ENCODE results near the gene RAB9B. TPM values are rescaled to one million over a fixed set of nuclear protein-coding genes. Genes with fewer than 3 reads are reported as not detected.

The RAB9B gene
- total RNA-seq, 1 experiment from 2014 or later: 0.05 TPM

DNA sequence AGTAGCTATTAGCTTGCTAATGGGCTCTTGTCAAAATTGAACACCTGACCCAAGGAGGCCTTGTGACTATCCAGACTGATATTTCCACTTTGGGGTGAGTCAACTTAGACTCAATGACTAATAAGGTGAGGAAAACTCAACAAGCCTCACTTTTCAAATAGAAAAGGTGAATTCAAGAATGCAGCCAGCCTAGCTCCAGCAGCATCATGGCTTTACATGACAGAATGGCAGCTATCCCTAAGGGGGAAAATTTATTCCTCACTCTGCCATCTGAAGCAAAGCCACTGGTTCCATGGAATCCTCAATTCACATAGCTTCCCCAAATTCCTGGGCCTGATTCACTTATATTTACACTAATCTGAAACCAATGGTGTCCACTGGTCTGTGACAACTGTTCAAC, 29.1 kb upstream of the RAB9B start:
- Histone ChIP-seq H4K20me1 (ENCODE audit: insufficient read depth) (no peaks in the 10 kb centered on the region), H3K79me2 (ENCODE audit: insufficient read depth, low read length) (no peaks in the 10 kb centered on the region), H3K4me1 (ENCODE audit: control insufficient read depth in 1 of 2, insufficient read depth in 2 of 2, low read length in 2 of 2) (no peaks in the 10 kb centered on the region), H3K27me3 (ENCODE audit: insufficient read depth, low read length) (no peaks in the 10 kb centered on the region), H3K9ac (ENCODE audit: low read length) (no peak overlapping the region), H2AFZ (ENCODE audit: low read depth, low read length, poor library complexity, severe bottlenecking) (no peak overlapping the region), H3K36me3 (ENCODE audit: control insufficient read depth in 1 of 2, insufficient read depth in 2 of 2, low read length in 2 of 2) (no peaks in the 10 kb centered on the region), H3K27ac (ENCODE audit: low read depth, low read length) (no peak overlapping the region), H3K9me3 (ENCODE audit: control insufficient read depth in 1 of 2, insufficient read depth in 1 of 2, low read depth in 1 of 2, low read length in 2 of 2) (no peaks in the 10 kb centered on the region), H3K4me2 (ENCODE audit: low read length) (no peak overlapping the region), H3K4me3 (replicated peaks in 1 of 2; ENCODE audit: low read depth in 1 of 2, low read length in 2 of 2) (no peak overlapping the region), H3K9me2 (ENCODE audit: insufficient read depth) (no peaks in the 10 kb centered on the region)
- POLR2A ChIA-PET: no interaction called here
- RAD21 ChIA-PET (ENCODE audit: low non-redundant PET in 1 of 2, low total read pairs in 2 of 2, uncharacterized antibody in 2 of 2, unreplicated experiment in 2 of 2): no interaction called here
- DNase-seq (ENCODE audit: low read depth, low spot score) (no peak), ATAC-seq (no peak)
- no peak for TF ChIP-seq POLR2A (IDR thresholded peaks at IDR 0.05; ENCODE audit: borderline replicate concordance, extremely low read depth, insufficient read depth, insufficient read length)
- no peak for TF ChIP-seq ZNF274 (IDR thresholded peaks at IDR 0.05; ENCODE audit: low read depth, low read length)
- TF ChIP-seq CBX3 (IDR thresholded peaks at IDR 0.05; ENCODE audit: low read depth): no peak
- no peak for TF ChIP-seq ELF1 (IDR thresholded peaks at IDR 0.05; ENCODE audit: borderline replicate concordance, low read depth)
- TF ChIP-seq, protein P1, sequence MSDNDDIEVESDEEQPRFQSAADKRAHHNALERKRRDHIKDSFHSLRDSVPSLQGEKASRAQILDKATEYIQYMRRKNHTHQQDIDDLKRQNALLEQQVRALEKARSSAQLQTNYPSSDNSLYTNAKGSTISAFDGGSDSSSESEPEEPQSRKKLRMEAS (IDR thresholded peaks at IDR 0.05): no peak
- no peak for TF ChIP-seq SP1 (IDR thresholded peaks at IDR 0.05; ENCODE audit: low read depth)
- TF ChIP-seq CEBPB (IDR thresholded peaks at IDR 0.05; ENCODE audit: low read depth): no peak
- no peak for TF ChIP-seq TCF7L2 (IDR thresholded peaks at IDR 0.05; ENCODE audit: borderline replicate concordance, extremely low read depth, insufficient read depth, insufficient read length)
- TF ChIP-seq JUND (IDR thresholded peaks at IDR 0.05): no peak
- TF ChIP-seq EZH2phosphoT487 (IDR thresholded peaks at IDR 0.05; ENCODE audit: borderline replicate concordance): no peak
- no peak for TF ChIP-seq SRF (IDR thresholded peaks at IDR 0.05; ENCODE audit: low read depth)
- no peak for TF ChIP-seq RAD21 (IDR thresholded peaks at IDR 0.05; ENCODE audit: low read depth)
- no peak for TF ChIP-seq ZFX (IDR thresholded peaks at IDR 0.05)
- TF ChIP-seq POLR2AphosphoS5 (IDR thresholded peaks at IDR 0.05; ENCODE audit: low read depth, low read length): no peak
- TF ChIP-seq FOSL1 (IDR thresholded peaks at IDR 0.05; ENCODE audit: low read depth): no peak
- TF ChIP-seq, protein P2, sequence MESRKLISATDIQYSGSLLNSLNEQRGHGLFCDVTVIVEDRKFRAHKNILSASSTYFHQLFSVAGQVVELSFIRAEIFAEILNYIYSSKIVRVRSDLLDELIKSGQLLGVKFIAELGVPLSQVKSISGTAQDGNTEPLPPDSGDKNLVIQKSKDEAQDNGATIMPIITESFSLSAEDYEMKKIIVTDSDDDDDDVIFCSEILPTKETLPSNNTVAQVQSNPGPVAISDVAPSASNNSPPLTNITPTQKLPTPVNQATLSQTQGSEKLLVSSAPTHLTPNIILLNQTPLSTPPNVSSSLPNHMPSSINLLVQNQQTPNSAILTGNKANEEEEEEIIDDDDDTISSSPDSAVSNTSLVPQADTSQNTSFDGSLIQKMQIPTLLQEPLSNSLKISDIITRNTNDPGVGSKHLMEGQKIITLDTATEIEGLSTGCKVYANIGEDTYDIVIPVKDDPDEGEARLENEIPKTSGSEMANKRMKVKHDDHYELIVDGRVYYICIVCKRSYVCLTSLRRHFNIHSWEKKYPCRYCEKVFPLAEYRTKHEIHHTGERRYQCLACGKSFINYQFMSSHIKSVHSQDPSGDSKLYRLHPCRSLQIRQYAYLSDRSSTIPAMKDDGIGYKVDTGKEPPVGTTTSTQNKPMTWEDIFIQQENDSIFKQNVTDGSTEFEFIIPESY (IDR thresholded peaks at IDR 0.05; ENCODE audit: extremely low read depth, insufficient replicate concordance, low read length): no peak
- BruUV-seq (replicated peaks): no TSS peak
- intact Hi-C loops (cut with micrococcal nuclease): no loop called here
- CTCF ChIA-PET: no interaction called here

Measured in HCT116 (cell line).